Measurements from ENCODE around the gene LFNG. TPM values are rescaled to one million over a fixed set of nuclear protein-coding genes. Genes with fewer than 3 reads are reported as not detected.

Gene LFNG
- polyA plus RNA-seq, 1 experiment = 3.1 TPM

GRCh38 chr7:2478800-2479199, 40.8 kb upstream of the LFNG start:
- Histone ChIP-seq H3K36me3 (ENCODE audit: control insufficient read depth, insufficient read depth, low read length) (no peaks in the 10 kb centered on the region), H3K27me3 (ENCODE audit: control insufficient read depth, insufficient read depth, low read length) (no peaks in the 10 kb centered on the region; the same call in none of the 2 replicates), H3K4me3 (ENCODE audit: low read depth, low read length) (no peak overlapping the region)
- TF ChIP-seq CTCF (IDR thresholded peaks at IDR 0.05; ENCODE audit: insufficient read depth, low read depth, low read length) = no peak
- ChIA-PET CTCF (interaction anchor here (0.5 to 5.2 kb wide), 12 partner anchors 9 to 517 kb away, joined by 3 to 38 read pairs (median 5); no protein-coding TSS in a partner anchor), POLR2A (no interaction called here)
- no peak for DNase-seq (ENCODE audit: low read depth)

GRCh38 chr7:2479276-2480069, 40.1 kb upstream of the LFNG start:
- ChIA-PET POLR2A (no interaction called here), CTCF (interaction anchor here (0.9 to 5.2 kb wide), 8 partner anchors 9 to 201 kb away, joined by 3 to 38 read pairs (median 6); no protein-coding TSS in a partner anchor)
- TF ChIP-seq CTCF (IDR thresholded peaks at IDR 0.05; ENCODE audit: insufficient read depth, low read depth, low read length) = no peak
- Histone ChIP-seq H3K27me3 (ENCODE audit: control insufficient read depth, insufficient read depth, low read length) (no peaks in the 10 kb centered on the region; the same call in none of the 2 replicates), H3K36me3 (ENCODE audit: control insufficient read depth, insufficient read depth, low read length) (no peaks in the 10 kb centered on the region), H3K4me3 (ENCODE audit: low read depth, low read length) (no peak overlapping the region)
- DNase-seq (ENCODE audit: low read depth) = no peak

GRCh38 chr7:2480070-2480408, 39.5 kb upstream of the LFNG start:
- CTCF ChIA-PET = interaction anchor here (0.9 to 5.2 kb wide), 5 partner anchors 9 to 201 kb away, joined by 3 to 38 read pairs (median 5); no protein-coding TSS in a partner anchor
- no peaks in the 10 kb centered on the region for H3K36me3 ChIP-seq (ENCODE audit: control insufficient read depth, insufficient read depth, low read length)
- H3K4me3 ChIP-seq (ENCODE audit: low read depth, low read length) = no peak overlapping the region
- H3K27me3 ChIP-seq (ENCODE audit: control insufficient read depth, insufficient read depth, low read length) = no peaks in the 10 kb centered on the region; the same call in none of the 2 replicates
- no peak for TF ChIP-seq CTCF (IDR thresholded peaks at IDR 0.05; ENCODE audit: insufficient read depth, low read depth, low read length)
- DNase-seq (ENCODE audit: low read depth) = no peak
- POLR2A ChIA-PET = no interaction called here

- no peak for DNase-seq (ENCODE audit: low read depth)
- no peaks in the 10 kb centered on the region for H3K36me3 ChIP-seq (ENCODE audit: control insufficient read depth, insufficient read depth, low read length)
- no peak for TF ChIP-seq CTCF (IDR thresholded peaks at IDR 0.05; ENCODE audit: insufficient read depth, low read depth, low read length)
- ChIA-PET POLR2A (no interaction called here), CTCF (interaction anchor here (5.2 kb wide), 1 partner anchor 12 kb away, joined by 38 read pairs; no protein-coding TSS in a partner anchor)
- H3K4me3 ChIP-seq (ENCODE audit: low read depth, low read length) = no peak overlapping the region
- no peaks in the 10 kb centered on the region; the same call in none of the 2 replicates for H3K27me3 ChIP-seq (ENCODE audit: control insufficient read depth, insufficient read depth, low read length)
Measured at GRCh38 chr7:2481195-2481594, 38.4 kb upstream of the LFNG start.

- no peak overlapping the region for H3K4me3 ChIP-seq (ENCODE audit: low read depth, low read length)
- no peaks in the 10 kb centered on the region; the same call in none of the 2 replicates for H3K27me3 ChIP-seq (ENCODE audit: control insufficient read depth, insufficient read depth, low read length)
- DNase-seq (ENCODE audit: low read depth) = no peak
- no peak for TF ChIP-seq CTCF (IDR thresholded peaks at IDR 0.05; ENCODE audit: insufficient read depth, low read depth, low read length)
- ChIA-PET POLR2A (no interaction called here), CTCF (interaction anchor here (0.7 to 1.5 kb wide), 3 partner anchors 25 to 223 kb away, joined by 3 to 4 read pairs (median 3); no protein-coding TSS in a partner anchor)
- no peaks in the 10 kb centered on the region for H3K36me3 ChIP-seq (ENCODE audit: control insufficient read depth, insufficient read depth, low read length)
Measured at GRCh38 chr7:2482725-2483451, 36.7 kb upstream of the LFNG start.

Data from BJ (cell line).